ENCODE measurements around the gene PCDHA3. TPM values are rescaled to one million over a fixed set of nuclear protein-coding genes. Genes with fewer than 3 reads are reported as not detected.
"Not testable (repeated sequence)": the region's sequence is repeated elsewhere in the genome, so short reads cannot be mapped to it uniquely, and the experiment has no call there.

Gene PCDHA3
- total and polyA plus RNA-seq, 7 experiments from 2014 or later, result not detected

- DNase-seq; H3K27ac Mint-ChIP-seq; H3K27me3 ChIP-seq (ENCODE audit: control insufficient read depth in 2 of 2, insufficient read depth in 2 of 2, low read length in 2 of 2); ATAC-seq; H3K4me1 Mint-ChIP-seq; H3K4me1 ChIP-seq (ENCODE audit: control insufficient read depth in 2 of 2, insufficient read depth in 2 of 2, low read length in 2 of 2); H3K4me3 ChIP-seq (ENCODE audit: low read length); intact Hi-C loops (cut with micrococcal nuclease); H3K36me3 ChIP-seq (ENCODE audit: control insufficient read depth in 2 of 3, insufficient read depth in 3 of 3, low read length in 3 of 3); CTCF ChIA-PET; POLR2A ChIA-PET; H3K27ac ChIP-seq (ENCODE audit: low read depth, low read length): not testable (repeated sequence)
- Mint-ChIP-seq H3K36me3 (peaks cover 2 to 37% (median 13%) of the 10 kb centered on the region in 5 donors), H3K4me3 (peak overlapping the region in 1 of 10 donors; percentile 12), H3K27me3 (peaks cover 3 to 70% (median 50%) of the 10 kb centered on the region in 5 donors), H3K9me3 (peaks cover 0 to 97% (median 53%) of the 10 kb centered on the region in 11 donors)
- peaks cover 0 to 62% (median 4%) of the 10 kb centered on the region in 3 experiments for H3K9me3 ChIP-seq (ENCODE audit: control insufficient read depth in 2 of 3, low read length in 3 of 3)
Measured at GRCh38 chr5:140787422-140787821, 13.4 kb upstream of the PCDHA3 start.

DNA sequence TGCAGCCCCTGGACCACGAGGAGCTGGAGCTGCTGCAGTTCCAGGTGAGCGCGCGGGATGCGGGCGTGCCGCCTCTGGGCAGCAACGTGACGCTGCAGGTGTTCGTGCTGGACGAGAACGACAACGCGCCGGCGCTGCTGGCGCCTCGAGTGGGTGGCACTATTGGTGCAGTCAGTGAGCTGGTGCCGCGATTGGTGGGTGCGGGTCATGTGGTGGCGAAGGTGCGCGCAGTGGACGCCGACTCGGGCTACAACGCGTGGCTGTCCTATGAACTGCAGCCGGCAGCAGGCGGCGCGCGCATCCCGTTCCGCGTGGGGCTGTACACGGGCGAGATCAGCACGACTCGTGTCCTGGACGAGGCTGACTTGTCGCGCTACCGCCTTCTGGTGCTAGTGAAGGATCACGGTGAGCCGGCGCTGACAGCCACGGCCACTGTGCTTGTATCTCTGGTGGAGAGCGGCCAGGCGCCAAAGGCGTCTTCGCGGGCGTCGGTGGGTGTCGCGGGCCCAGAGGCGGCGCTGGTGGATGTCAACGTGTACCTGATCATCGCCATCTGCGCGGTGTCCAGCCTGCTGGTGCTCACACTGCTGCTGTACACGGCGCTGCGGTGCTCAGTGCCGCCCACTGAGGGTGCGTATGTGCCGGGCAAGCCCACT lies 12.9 kb upstream of the PCDHA3 start:
- POLR2A ChIA-PET; H3K4me3 Mint-ChIP-seq; H3K27me3 ChIP-seq (ENCODE audit: control insufficient read depth in 2 of 2, insufficient read depth in 2 of 2, low read length in 2 of 2); H3K27ac ChIP-seq (ENCODE audit: low read depth, low read length); DNase-seq; H3K4me3 ChIP-seq (ENCODE audit: low read length); CTCF ChIA-PET; ATAC-seq; intact Hi-C loops (cut with micrococcal nuclease); H3K27ac Mint-ChIP-seq; H3K4me1 Mint-ChIP-seq; H3K4me1 ChIP-seq (ENCODE audit: control insufficient read depth in 2 of 2, insufficient read depth in 2 of 2, low read length in 2 of 2); H3K36me3 ChIP-seq (ENCODE audit: control insufficient read depth in 2 of 3, insufficient read depth in 3 of 3, low read length in 3 of 3): not testable (repeated sequence)
- Mint-ChIP-seq H3K36me3 (peaks cover 2 to 40% (median 13%) of the 10 kb centered on the region in 5 donors), H3K9me3 (peaks cover 0 to 97% (median 51%) of the 10 kb centered on the region in 11 donors), H3K27me3 (peaks cover 3 to 74% (median 53%) of the 10 kb centered on the region in 5 donors)
- peaks cover 0 to 62% (median 4%) of the 10 kb centered on the region in 3 experiments for H3K9me3 ChIP-seq (ENCODE audit: control insufficient read depth in 2 of 3, low read length in 3 of 3)

- Histone ChIP-seq H3K9me3 (ENCODE audit: control insufficient read depth in 2 of 3, low read length in 3 of 3) (peaks cover 0 to 62% (median 12%) of the 10 kb centered on the region in 3 experiments), H3K4me1 (ENCODE audit: control insufficient read depth in 2 of 2, insufficient read depth in 2 of 2, low read length in 2 of 2) (no peaks in the 10 kb centered on the region), H3K27ac (ENCODE audit: low read depth, low read length) (no peak overlapping the region), H3K27me3 (ENCODE audit: control insufficient read depth in 2 of 2, insufficient read depth in 2 of 2, low read length in 2 of 2) (peaks cover 2 to 5% of the 10 kb centered on the region in 2 donors), H3K36me3 (ENCODE audit: control insufficient read depth in 2 of 3, insufficient read depth in 3 of 3, low read length in 3 of 3) (no peaks in the 10 kb centered on the region), H3K4me3 (ENCODE audit: low read length) (no peak overlapping the region)
- CTCF ChIA-PET, result no interaction called here
- Mint-ChIP-seq H3K9me3 (peaks cover 0 to 98% (median 57%) of the 10 kb centered on the region in 11 donors), H3K36me3 (peaks cover 0 to 37% (median 7%) of the 10 kb centered on the region in 5 donors), H3K4me1 (no peaks in the 10 kb centered on the region), H3K27ac (no peak overlapping the region), H3K27me3 (peaks cover 3 to 74% (median 61%) of the 10 kb centered on the region in 5 donors), H3K4me3 (no peak overlapping the region)
- DNase-seq (no peak), ATAC-seq (no peak)
- intact Hi-C loops (cut with micrococcal nuclease), result no loop called here
- POLR2A ChIA-PET, result no interaction called here
Measured at GRCh38 chr5:140791089-140791488, 9.8 kb upstream of the PCDHA3 start.

DNA sequence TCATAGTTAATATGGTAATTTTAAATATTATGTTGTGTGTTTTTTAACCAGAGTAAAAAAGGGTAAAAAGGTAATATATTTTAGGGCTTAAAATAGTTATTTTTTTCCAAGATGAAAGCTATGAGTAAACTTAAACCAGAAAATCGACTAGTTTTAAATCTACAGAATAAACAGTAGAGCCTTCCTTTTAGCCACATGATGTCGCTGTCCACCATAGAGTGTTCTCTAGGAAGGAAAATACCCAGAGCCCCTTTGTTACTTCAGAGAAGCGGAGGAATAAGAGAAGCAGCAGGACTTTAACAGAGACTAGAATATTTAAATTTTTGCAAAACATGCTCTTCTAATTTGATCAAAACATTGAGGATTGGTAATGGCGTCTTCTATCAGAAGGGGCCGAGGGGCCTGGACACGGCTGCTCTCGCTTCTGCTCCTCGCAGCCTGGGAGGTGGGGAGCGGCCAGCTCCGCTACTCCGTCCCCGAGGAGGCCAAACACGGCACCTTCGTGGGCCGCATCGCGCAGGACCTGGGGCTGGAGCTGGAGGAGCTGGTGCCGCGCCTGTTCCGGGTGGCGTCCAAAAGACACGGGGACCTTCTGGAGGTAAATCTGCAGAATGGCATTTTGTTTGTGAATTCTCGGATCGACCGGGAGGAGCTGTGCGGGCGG lies 6.1 kb upstream of the PCDHA3 start, which contains the start of gene PCDHA2:
PCDHA2 (plus strand) TSS at position 258 of the 664 bp plus-strand sequence.
- CTCF ChIA-PET, result no interaction called here
- intact Hi-C loops (cut with micrococcal nuclease), result no loop called here

GRCh38 chr5:140795259-140795641 lies 5.6 kb upstream of the PCDHA3 start:
- Histone ChIP-seq H3K27me3 (ENCODE audit: control insufficient read depth in 2 of 2, insufficient read depth in 2 of 2, low read length in 2 of 2) (peaks cover 0 to 2% of the 10 kb centered on the region in 2 donors), H3K4me3 (ENCODE audit: low read length) (no peak overlapping the region), H3K9me3 (ENCODE audit: control insufficient read depth in 2 of 3, low read length in 3 of 3) (peaks cover 0 to 39% (median 8%) of the 10 kb centered on the region in 3 experiments), H3K27ac (ENCODE audit: low read depth, low read length) (no peak overlapping the region), H3K36me3 (ENCODE audit: control insufficient read depth in 2 of 3, insufficient read depth in 3 of 3, low read length in 3 of 3) (no peaks in the 10 kb centered on the region), H3K4me1 (ENCODE audit: control insufficient read depth in 2 of 2, insufficient read depth in 2 of 2, low read length in 2 of 2) (no peaks in the 10 kb centered on the region)
- H3K36me3 Mint-ChIP-seq, result peaks cover 0 to 39% (median 6%) of the 10 kb centered on the region in 5 donors
- H3K27ac Mint-ChIP-seq, result peak overlapping the region in 1 of 9 donors; percentile 23
- H3K27me3 Mint-ChIP-seq, result peaks cover 0 to 69% (median 52%) of the 10 kb centered on the region in 5 donors
- POLR2A ChIA-PET, result no interaction called here
- DNase-seq (no peak), ATAC-seq (no peak)
- peaks cover 0 to 88% (median 50%) of the 10 kb centered on the region in 11 donors for H3K9me3 Mint-ChIP-seq
- intact Hi-C loops (cut with micrococcal nuclease), result no loop called here
- H3K4me1 Mint-ChIP-seq, result no peaks in the 10 kb centered on the region
- H3K4me3 Mint-ChIP-seq, result peak overlapping the region in 1 of 10 donors; percentile 34
- CTCF ChIA-PET, result no interaction called here

More for the DNA sequence above, 6.1 kb upstream of the PCDHA3 start, which contains the start of gene PCDHA2:
- Mint-ChIP-seq H3K4me1 (no peaks in the 10 kb centered on the region), H3K27ac (peak within 1 kb of the TSS in 1 of 9 donors; percentile 23), H3K27me3 (peaks cover under 1 to 66% (median 48%) of the 10 kb centered on the region in 5 donors), H3K4me3 (peak within 1 kb of the TSS in 1 of 10 donors; percentile 34), H3K36me3 (peaks cover 0 to 37% (median 5%) of the 10 kb centered on the region in 5 donors), H3K9me3 (peaks cover 0 to 86% (median 48%) of the 10 kb centered on the region in 11 donors)
- peaks cover 0 to 39% (median 8%) of the 10 kb centered on the region in 3 experiments for H3K9me3 ChIP-seq (ENCODE audit: control insufficient read depth in 2 of 3, low read length in 3 of 3)
- H3K4me1 ChIP-seq (ENCODE audit: control insufficient read depth in 2 of 2, insufficient read depth in 2 of 2, low read length in 2 of 2), result no peaks in the 10 kb centered on the region
- DNase-seq (no peak), ATAC-seq (no peak)
- no peak within 1 kb of the TSS for H3K27ac ChIP-seq (ENCODE audit: low read depth, low read length)
- POLR2A ChIA-PET, result no interaction called here
- no peaks in the 10 kb centered on the region for H3K36me3 ChIP-seq (ENCODE audit: control insufficient read depth in 2 of 3, insufficient read depth in 3 of 3, low read length in 3 of 3)
- H3K27me3 ChIP-seq (ENCODE audit: control insufficient read depth in 2 of 2, insufficient read depth in 2 of 2, low read length in 2 of 2), result peaks cover 0 to 2% of the 10 kb centered on the region in 2 donors
- no peak within 1 kb of the TSS for H3K4me3 ChIP-seq (ENCODE audit: low read length)

GRCh38 chr5:140796072-140796717 lies 4.7 kb upstream of the PCDHA3 start:
- intact Hi-C loops (cut with micrococcal nuclease); H3K27ac Mint-ChIP-seq; H3K4me3 ChIP-seq (ENCODE audit: low read length); CTCF ChIA-PET; H3K4me3 Mint-ChIP-seq; H3K36me3 ChIP-seq (ENCODE audit: control insufficient read depth in 2 of 3, insufficient read depth in 3 of 3, low read length in 3 of 3); DNase-seq; H3K27me3 ChIP-seq (ENCODE audit: control insufficient read depth in 2 of 2, insufficient read depth in 2 of 2, low read length in 2 of 2); POLR2A ChIA-PET; H3K27ac ChIP-seq (ENCODE audit: low read depth, low read length); H3K4me1 Mint-ChIP-seq; H3K4me1 ChIP-seq (ENCODE audit: control insufficient read depth in 2 of 2, insufficient read depth in 2 of 2, low read length in 2 of 2); ATAC-seq: not testable (repeated sequence)
- peaks cover 0 to 44% (median 8%) of the 10 kb centered on the region in 3 experiments for H3K9me3 ChIP-seq (ENCODE audit: control insufficient read depth in 2 of 3, low read length in 3 of 3)
- Mint-ChIP-seq H3K27me3 (peaks cover 0 to 71% (median 53%) of the 10 kb centered on the region in 5 donors), H3K9me3 (peaks cover 0 to 89% (median 49%) of the 10 kb centered on the region in 11 donors), H3K36me3 (peaks cover 0 to 32% (median 5%) of the 10 kb centered on the region in 5 donors)
